Astrocyte of the spinal cord (primary cell): ENCODE results near the gene GPR179.

ENCODE experiments used
- DNase-seq: peaks from one replicate; pipeline ENCODE4 v3.0.0; 2011; ENCODE audit warnings: low read depth, low spot score
- H3K4me3 ChIP-seq: 2 replicates; pipeline ENCODE4 v1.5.1; 2011; ENCODE audit warnings: low read depth, mild to moderate bottlenecking, low read length, moderate library complexity
- in situ Hi-C: cut with HindIII; loops from 2 replicates; pipeline ENCODE4 v1.10.0; 2017; ENCODE audit warnings: low sequenced_read_pairs
- TF ChIP-seq, protein P1 (sequence below): IDR thresholded peaks from 2 replicates; pipeline ENCODE4 v1.5.1; 2012; ENCODE audit warnings: low read depth, mild to moderate bottlenecking, low read length, inconsistent platforms

The GPR179 gene

DNA sequence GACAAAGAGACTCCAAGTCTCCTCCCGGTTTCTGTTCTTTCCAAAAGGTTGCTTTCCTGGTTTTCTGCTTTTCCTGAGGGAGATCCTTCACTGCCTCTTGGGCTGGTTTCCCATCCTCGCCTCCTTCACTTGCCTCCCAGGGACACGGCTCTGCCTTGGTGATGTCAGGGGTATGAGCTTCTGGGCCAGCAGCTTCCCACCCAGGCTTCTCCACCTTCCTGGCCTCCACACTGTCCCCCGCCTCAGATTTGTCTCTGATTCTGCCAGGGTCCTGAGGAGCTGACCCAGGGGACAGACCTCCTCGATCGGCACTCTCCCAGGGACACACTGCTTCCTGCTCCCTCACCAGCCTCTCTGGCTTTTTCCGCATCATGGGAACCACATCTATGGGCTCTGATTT is 14.5 kb downstream of the GPR179 start:
- no peak for DNase-seq
- in situ Hi-C loops: no loop called here
- H3K4me3 ChIP-seq: no peak overlapping the region
- TF ChIP-seq, protein P1, sequence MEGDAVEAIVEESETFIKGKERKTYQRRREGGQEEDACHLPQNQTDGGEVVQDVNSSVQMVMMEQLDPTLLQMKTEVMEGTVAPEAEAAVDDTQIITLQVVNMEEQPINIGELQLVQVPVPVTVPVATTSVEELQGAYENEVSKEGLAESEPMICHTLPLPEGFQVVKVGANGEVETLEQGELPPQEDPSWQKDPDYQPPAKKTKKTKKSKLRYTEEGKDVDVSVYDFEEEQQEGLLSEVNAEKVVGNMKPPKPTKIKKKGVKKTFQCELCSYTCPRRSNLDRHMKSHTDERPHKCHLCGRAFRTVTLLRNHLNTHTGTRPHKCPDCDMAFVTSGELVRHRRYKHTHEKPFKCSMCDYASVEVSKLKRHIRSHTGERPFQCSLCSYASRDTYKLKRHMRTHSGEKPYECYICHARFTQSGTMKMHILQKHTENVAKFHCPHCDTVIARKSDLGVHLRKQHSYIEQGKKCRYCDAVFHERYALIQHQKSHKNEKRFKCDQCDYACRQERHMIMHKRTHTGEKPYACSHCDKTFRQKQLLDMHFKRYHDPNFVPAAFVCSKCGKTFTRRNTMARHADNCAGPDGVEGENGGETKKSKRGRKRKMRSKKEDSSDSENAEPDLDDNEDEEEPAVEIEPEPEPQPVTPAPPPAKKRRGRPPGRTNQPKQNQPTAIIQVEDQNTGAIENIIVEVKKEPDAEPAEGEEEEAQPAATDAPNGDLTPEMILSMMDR: no peak

DNA sequence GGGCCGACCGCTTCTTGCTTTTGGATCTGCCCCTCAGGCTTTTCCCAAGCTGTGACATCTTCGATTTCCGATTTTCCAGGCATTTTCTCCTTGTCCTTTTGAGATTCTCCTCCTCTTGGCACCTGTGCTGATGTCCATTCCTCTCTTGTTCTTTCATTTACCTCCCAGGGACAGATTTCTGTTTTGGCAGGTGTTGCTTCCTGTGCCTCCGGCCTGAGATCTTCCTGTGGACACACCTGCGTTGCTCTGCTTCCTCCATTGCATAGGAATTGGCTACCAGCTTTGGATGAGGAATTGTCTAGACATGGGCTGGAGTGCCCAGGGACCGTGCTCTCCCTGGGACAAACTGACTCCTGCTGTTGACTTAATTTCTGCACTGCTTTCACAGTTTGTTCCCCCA is 15.1 kb downstream of the GPR179 start:
- H3K4me3 ChIP-seq: no peak overlapping the region
- in situ Hi-C loops: no loop called here
- DNase-seq: no peak
- TF ChIP-seq, protein P1: no peak

DNA sequence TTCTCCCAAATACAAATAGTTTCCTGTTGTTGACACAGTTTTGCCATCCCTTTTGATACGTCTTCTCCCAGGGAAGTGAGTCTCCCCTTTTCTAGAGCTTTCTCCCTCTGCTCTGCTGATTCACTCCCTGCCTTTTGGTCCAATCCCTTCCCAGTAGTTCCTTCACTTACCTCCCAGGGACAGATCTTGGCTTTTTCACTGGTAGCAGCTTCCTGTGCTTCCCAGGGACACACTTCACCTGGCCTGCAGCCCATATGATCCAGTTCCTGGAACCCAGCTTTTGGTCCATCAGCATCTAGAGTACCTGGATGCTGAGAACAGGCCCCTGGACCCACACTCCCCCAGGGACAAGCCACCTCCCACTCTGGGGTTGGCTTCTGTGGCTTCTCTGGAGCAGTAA is 15.8 kb downstream of the GPR179 start:
- in situ Hi-C loops: no loop called here
- no peak overlapping the region for H3K4me3 ChIP-seq
- no peak for DNase-seq
- TF ChIP-seq, protein P1: no peak

DNA sequence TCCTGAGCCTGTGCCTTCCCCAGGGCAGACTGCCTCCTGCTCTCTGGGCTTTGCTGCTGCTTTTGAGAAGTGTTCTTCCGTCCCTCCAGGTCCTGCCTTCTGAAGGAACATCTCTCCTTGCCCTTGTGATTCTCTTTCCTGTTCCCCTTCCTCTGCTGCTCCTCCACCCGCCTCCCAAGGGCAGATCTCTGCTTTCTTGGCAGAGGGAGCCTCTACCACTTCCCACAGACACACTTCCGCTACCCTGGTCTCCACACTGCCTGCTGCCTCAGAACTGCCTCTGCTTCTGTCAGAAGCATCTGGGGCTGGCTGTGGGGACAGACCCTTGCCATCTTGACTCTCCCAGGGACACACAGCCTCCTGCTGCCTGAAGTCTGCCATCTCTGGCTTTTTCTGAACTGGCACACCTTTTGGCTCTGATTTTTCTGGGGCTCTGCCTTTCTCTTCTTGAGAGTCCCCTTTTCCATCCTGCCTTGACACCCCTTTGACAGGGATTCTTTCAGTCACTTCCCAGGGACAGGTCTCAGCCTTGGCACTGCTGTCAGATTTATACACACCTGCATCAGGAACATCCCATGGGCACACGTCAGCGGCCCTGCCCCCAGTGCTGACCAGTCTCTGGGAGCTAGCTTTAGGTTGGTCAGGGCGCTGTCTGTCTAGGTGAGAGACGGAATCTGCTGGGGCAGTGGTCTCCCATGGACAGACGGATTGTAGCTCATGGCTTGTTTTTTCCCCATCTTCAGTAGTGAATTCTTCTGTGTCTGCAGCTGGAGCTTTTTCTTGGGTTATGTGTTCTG is 16.6 kb downstream of the GPR179 start:
- in situ Hi-C loops: no loop called here
- no peak overlapping the region for H3K4me3 ChIP-seq
- TF ChIP-seq, protein P1: no peak
- no peak for DNase-seq

DNA sequence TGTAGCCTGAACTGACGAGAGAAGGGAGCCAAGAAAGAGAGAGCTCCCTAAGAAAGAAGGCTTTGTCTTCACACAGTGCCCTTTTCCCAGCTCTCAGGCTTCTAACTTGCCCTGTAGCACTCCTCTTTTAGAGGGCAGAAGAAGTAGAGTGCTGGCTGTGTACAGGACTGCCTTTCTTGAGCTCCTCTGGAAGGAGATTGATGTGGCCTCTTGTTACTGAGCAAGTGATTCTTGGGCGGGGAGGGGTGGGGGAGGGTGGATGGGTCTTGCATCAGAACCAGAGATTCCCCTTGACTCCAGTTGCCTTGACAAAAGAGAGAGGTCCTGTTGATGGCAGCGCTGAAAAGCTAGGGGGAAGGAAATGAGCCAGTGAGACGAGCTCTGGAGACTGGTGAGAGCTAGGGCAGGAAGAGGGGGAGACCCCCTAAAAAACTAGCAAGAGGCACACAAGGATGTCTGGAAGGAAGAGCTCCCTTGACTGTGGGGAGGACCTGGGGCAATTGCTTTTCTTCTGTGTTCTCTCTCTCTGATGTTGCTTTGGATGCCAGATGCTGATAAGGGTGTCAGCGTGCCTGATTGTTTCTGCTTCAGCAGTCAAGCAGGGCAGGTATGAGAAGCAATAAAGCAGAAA is 18.4 kb downstream of the GPR179 start:
- in situ Hi-C loops: no loop called here
- TF ChIP-seq, protein P1: no peak
- no peak for DNase-seq
- no peak overlapping the region for H3K4me3 ChIP-seq

DNA sequence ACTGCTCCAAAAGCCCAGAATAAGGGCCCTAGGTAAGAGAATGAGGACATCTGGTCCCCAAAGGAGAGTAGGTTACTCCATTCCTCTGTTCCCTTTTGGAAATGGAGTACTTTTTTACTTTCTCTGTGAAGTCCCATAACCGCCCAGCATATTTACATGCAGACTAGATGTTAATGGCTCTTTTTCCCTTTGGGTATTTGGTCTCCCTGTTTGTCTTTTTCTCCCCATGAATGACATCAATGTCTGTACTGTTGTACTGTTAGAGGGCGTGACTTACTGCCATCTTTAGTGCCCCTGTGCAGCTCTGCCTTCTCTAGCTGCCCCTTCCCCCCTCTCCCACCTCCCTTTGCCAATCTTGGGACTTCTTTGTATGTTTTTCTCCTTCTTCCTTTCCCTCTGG is 19.0 kb downstream of the GPR179 start:
- in situ Hi-C loops: no loop called here
- DNase-seq: no peak
- no peak overlapping the region for H3K4me3 ChIP-seq
- TF ChIP-seq, protein P1: no peak
